ENCODE results near the gene CCL22. TPM values are rescaled to one million over a fixed set of nuclear protein-coding genes. Genes with fewer than 3 reads are reported as not detected.

CCL22 gene
- total RNA-seq, 4 donors from 2014 or later, result not detected

DNA sequence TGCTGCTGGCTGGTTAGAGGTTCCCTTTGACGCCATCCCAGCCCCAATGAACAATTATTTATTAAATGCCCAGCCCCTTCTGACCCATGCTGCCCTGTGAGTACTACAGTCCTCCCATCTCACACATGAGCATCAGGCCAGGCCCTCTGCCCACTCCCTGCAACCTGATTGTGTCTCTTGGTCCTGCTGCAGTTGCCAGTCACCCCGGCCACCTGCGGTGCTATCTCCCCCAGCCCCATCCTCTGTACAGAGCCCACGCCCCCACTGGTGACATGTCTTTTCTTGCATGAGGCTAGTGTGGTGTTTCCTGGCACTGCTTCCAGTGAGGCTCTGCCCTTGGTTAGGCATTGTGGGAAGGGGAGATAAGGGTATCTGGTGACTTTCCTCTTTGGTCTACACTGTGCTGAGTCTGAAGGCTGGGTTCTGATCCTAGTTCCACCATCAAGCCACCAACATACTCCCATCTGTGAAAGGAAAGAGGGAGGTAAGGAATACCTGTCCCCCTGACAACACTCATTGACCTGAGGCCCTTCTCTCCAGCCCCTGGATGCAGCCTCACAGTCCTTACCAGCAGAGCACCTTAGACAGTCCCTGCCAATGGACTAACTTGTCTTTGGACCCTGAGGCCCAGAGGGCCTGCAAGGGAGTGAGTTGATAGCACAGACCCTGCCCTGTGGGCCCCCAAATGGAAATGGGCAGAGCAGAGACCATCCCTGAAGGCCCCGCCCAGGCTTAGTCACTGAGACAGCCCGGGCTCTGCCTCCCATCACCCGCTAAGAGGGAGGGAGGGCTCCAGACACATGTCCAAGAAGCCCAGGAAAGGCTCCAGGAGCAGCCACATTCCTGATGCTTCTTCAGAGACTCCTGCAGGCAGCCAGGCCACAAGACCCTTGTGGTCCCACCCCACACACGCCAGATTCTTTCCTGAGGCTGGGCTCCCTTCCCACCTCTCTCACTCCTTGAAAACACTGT is 25.0 kb downstream of the CCL22 start:
- Histone ChIP-seq H3K36me3 (peaks cover 0 to 7% of the 10 kb centered on the region in 2 donors), H3K9me3 (no peaks in the 10 kb centered on the region), H3K4me1 (peaks cover 0 to 22% of the 10 kb centered on the region in 2 donors), H3K4me3 (replicated peaks in 1 of 3) (no peak overlapping the region), H3K27me3 (no peaks in the 10 kb centered on the region), H3K27ac (no peak overlapping the region)
- WGBS, 2 donors, result 84 to 91% methylated on average over 5 to 6 of the region's 8 CpGs
- no peak for TF ChIP-seq CTCF (IDR thresholded peaks at IDR 0.05)
- TF ChIP-seq POLR2A (IDR thresholded peaks at IDR 0.05), result no peak
- intact Hi-C loops (cut with DNase I), result no loop called here
- no peak for DNase-seq

DNA sequence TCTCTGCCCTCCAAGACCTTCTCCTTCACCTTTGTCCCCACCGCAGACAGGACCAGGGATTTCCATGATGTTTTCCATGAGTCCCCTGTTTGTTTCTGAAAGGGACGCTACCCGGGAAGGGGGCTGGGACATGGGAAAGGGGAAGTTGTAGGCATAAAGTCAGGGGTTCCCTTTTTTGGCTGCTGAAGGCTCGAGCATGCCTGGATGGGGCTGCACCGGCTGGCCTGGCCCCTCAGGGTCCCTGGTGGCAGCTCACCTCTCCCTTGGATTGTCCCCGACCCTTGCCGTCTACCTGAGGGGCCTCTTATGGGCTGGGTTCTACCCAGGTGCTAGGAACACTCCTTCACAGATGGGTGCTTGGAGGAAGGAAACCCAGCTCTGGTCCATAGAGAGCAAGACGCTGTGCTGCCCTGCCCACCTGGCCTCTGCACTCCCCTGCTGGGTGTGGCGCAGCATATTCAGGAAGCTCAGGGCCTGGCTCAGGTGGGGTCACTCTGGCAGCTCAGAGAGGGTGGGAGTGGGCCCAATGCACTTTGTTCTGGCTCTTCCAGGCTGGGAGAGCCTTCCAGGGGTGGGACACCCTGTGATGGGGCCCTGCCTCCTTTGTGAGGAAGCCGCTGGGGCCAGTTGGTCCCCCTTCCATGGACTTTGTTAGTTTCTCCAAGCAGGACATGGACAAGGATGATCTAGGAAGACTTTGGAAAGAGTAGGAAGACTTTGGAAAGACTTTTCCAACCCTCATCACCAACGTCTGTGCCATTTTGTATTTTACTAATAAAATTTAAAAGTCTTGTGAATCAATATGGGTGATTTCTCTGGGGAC is 25.9 kb downstream of the CCL22 start:
- no peak overlapping the region for H3K4me3 ChIP-seq (replicated peaks in 1 of 3)
- no peak overlapping the region for H3K27ac ChIP-seq
- H3K36me3 ChIP-seq, result peaks cover 0 to 7% of the 10 kb centered on the region in 2 donors
- TF ChIP-seq CTCF (IDR thresholded peaks at IDR 0.05), result no peak
- TF ChIP-seq POLR2A (IDR thresholded peaks at IDR 0.05), result no peak
- DNase-seq, result no peak
- 68 to 70% methylated on average over 7 of the region's 11 CpGs for WGBS, 2 donors
- peaks cover 0 to 22% of the 10 kb centered on the region in 2 donors for H3K4me1 ChIP-seq
- no peaks in the 10 kb centered on the region for H3K9me3 ChIP-seq
- intact Hi-C loops (cut with DNase I), result no loop called here
- no peaks in the 10 kb centered on the region for H3K27me3 ChIP-seq

GRCh38 chr16:57385083-57385482 is 26.5 kb downstream of the CCL22 start:
- H3K36me3 ChIP-seq, result peaks cover 0 to 7% of the 10 kb centered on the region in 2 donors
- TF ChIP-seq CTCF (IDR thresholded peaks at IDR 0.05) (no peak), POLR2A (IDR thresholded peaks at IDR 0.05) (no peak)
- peaks cover 0 to 22% of the 10 kb centered on the region in 2 donors for H3K4me1 ChIP-seq
- H3K4me3 ChIP-seq (replicated peaks in 1 of 3), result no peak overlapping the region
- no peaks in the 10 kb centered on the region for H3K27me3 ChIP-seq
- H3K9me3 ChIP-seq, result no peaks in the 10 kb centered on the region
- 74 to 76% methylated on average over 5 of the region's 5 CpGs for WGBS, 2 donors
- no peak overlapping the region for H3K27ac ChIP-seq
- intact Hi-C loops (cut with DNase I), result no loop called here
- DNase-seq, result no peak

- TF ChIP-seq POLR2A (IDR thresholded peaks at IDR 0.05) (no peak), CTCF (IDR thresholded peaks at IDR 0.05) (no peak)
- no peak for DNase-seq
- intact Hi-C loops (cut with DNase I), result no loop called here
- Histone ChIP-seq H3K4me3 (replicated peaks in 1 of 3) (no peak overlapping the region), H3K9me3 (no peaks in the 10 kb centered on the region), H3K36me3 (peaks cover 0 to 7% of the 10 kb centered on the region in 2 donors), H3K27me3 (no peaks in the 10 kb centered on the region), H3K4me1 (peaks cover 0 to 16% of the 10 kb centered on the region in 2 donors), H3K27ac (no peak overlapping the region)
- WGBS, 2 donors, result 66 to 81% methylated on average over 5 of the region's 5 CpGs
Measured at GRCh38 chr16:57386381-57386951, 27.9 kb downstream of the CCL22 start.
